ENCODE data around the gene FBXO45. TPM values are rescaled to one million over a fixed set of nuclear protein-coding genes. Genes with fewer than 3 reads are reported as not detected.
"Not testable (repeated sequence)": the region's sequence is repeated elsewhere in the genome, so short reads cannot be mapped to it uniquely, and the experiment has no call there.

FBXO45 gene
- total RNA-seq, 1 donor, result 14.0 TPM

DNA sequence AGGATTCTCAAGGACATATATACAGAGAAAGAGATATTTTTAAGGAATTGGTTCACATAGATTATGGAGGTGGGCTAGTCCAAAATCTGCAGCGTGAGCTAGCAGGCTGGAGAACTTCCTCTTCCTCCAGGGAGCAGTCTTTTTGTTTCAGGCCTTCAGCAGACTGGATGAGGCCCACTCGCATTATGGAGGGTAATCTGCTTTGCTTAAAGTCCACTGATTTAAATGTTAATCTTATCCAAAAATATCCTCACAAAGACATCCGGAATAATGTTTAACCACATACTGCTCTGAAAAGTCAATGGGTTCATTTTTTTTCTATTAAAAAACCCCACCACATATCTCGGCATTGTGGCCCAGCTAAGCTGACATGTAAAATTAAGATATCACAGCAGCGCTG, 48.8 kb downstream of the FBXO45 start:
- TF ChIP-seq, protein P1, sequence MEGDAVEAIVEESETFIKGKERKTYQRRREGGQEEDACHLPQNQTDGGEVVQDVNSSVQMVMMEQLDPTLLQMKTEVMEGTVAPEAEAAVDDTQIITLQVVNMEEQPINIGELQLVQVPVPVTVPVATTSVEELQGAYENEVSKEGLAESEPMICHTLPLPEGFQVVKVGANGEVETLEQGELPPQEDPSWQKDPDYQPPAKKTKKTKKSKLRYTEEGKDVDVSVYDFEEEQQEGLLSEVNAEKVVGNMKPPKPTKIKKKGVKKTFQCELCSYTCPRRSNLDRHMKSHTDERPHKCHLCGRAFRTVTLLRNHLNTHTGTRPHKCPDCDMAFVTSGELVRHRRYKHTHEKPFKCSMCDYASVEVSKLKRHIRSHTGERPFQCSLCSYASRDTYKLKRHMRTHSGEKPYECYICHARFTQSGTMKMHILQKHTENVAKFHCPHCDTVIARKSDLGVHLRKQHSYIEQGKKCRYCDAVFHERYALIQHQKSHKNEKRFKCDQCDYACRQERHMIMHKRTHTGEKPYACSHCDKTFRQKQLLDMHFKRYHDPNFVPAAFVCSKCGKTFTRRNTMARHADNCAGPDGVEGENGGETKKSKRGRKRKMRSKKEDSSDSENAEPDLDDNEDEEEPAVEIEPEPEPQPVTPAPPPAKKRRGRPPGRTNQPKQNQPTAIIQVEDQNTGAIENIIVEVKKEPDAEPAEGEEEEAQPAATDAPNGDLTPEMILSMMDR (IDR thresholded peaks at IDR 0.05; ENCODE audit: insufficient read depth, low read length), result no peak
- H3K4me3 ChIP-seq (ENCODE audit: low read depth, low read length), result no peak overlapping the region
- DNase-seq (ENCODE audit: low read depth), result no peak

DNA sequence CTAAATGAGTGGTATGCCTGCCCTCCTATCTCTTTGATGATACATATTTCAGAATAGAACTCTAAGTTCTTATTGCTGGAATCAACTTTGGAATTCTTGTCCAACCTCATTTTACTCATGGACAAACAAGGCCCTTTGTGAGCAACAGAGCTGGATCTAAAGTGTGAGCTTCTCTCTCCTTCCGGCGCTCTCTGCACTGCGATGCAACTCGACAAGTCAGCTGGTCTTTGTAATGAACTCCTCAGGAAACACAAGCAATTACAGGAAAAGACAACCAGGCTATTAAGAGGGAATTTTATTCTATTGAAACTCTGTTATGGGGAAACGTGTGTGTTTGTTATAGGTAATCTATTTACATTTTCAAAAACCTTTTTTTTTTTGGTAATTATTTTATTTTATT, 50.8 kb downstream of the FBXO45 start:
- TF ChIP-seq, protein P1 (IDR thresholded peaks at IDR 0.05; ENCODE audit: insufficient read depth, low read length), result no peak
- DNase-seq (ENCODE audit: low read depth), result no peak

DNA sequence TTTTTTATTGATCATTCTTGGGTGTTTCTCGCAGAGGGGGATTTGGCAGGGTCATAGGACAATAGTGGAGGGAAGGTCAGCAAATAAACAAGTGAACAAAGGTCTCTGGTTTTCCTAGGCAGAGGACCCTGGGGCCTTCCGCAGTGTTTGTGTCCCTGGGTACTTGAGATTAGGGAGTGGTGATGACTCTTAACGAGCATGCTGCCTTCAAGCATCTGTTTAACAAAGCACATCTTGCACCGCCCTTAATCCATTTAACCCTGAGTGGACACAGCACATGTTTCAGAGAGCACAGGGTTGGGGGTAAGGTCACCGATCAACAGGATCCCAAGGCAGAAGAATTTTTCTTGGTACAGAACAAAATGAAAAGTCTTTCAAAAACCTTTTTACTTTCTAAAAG, 51.2 kb downstream of the FBXO45 start:
- not testable (repeated sequence) for H3K4me3 ChIP-seq (ENCODE audit: low read depth, low read length); DNase-seq (ENCODE audit: low read depth)

More for the DNA sequence above, 50.8 kb downstream of the FBXO45 start:
- no peak overlapping the region for H3K4me3 ChIP-seq (ENCODE audit: low read depth, low read length)

DNA sequence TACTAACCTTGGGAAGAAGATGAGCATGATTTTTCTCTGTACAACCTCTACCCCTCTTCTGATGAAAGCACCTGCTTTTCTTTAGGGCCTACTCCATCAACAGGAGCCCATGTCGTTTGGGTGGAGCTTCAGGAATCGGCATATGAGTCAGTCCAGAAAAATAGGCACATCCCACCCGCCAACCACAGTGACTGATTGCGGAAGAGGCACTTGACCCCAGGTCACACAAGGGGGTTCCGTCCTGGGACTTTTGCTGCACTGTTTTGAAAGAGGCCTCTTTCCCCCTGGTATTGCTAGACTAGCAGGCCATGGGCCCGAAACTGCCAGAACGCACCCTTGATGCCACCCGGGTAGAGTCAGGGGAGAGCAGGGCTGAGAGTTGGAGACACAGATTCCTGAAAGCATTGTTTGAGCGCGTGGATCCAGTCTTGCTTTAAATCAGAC, 51.7 kb downstream of the FBXO45 start:
- TF ChIP-seq, protein P1 (IDR thresholded peaks at IDR 0.05; ENCODE audit: insufficient read depth, low read length), result no peak
- no peak for DNase-seq (ENCODE audit: low read depth)
- no peak overlapping the region for H3K4me3 ChIP-seq (ENCODE audit: low read depth, low read length)

DNA sequence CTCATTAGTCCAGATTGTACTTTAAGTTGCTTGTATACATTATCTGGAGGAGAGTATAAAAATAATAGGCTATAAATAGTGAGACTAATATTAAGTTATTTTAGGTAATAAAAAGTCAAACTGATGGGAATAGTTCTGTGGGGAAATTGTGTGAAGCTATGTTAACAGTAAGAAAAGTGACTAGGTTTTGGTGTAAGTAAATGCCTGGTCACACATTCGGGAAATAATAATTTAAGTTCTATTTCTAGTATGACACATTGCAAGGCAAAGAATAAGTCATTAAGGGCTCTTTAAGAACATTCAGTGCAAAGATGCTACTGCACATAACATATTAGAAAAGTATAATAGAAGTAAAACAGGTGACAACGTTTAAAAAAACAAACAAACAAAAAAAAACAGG, 52.2 kb downstream of the FBXO45 start:
- DNase-seq (ENCODE audit: low read depth), result no peak
- TF ChIP-seq, protein P1 (IDR thresholded peaks at IDR 0.05; ENCODE audit: insufficient read depth, low read length), result no peak
- no peak overlapping the region for H3K4me3 ChIP-seq (ENCODE audit: low read depth, low read length)

DNA sequence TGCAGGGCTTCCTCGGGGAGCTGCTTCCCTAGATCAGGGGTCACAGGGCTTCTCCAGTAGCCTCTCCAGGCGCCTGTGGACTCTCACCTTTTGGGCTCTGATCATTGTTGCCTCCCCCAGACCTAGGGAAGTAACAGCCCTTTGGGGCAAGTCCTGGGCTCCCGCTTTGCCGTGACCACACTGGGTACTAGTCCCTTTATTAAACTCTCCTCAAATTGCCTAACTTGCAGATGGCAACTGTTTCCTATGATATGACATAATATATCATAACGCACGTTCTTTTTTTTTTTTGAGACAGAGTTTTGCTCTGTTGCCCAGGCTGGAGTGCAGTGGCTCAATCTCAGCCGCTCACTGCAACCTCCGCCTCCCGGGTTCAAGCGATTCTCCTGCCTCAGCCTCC, 53.2 kb downstream of the FBXO45 start:
- H3K4me3 ChIP-seq (ENCODE audit: low read depth, low read length), result no peak overlapping the region
- TF ChIP-seq, protein P1 (IDR thresholded peaks at IDR 0.05; ENCODE audit: insufficient read depth, low read length), result no peak
- no peak for DNase-seq (ENCODE audit: low read depth)

DNA sequence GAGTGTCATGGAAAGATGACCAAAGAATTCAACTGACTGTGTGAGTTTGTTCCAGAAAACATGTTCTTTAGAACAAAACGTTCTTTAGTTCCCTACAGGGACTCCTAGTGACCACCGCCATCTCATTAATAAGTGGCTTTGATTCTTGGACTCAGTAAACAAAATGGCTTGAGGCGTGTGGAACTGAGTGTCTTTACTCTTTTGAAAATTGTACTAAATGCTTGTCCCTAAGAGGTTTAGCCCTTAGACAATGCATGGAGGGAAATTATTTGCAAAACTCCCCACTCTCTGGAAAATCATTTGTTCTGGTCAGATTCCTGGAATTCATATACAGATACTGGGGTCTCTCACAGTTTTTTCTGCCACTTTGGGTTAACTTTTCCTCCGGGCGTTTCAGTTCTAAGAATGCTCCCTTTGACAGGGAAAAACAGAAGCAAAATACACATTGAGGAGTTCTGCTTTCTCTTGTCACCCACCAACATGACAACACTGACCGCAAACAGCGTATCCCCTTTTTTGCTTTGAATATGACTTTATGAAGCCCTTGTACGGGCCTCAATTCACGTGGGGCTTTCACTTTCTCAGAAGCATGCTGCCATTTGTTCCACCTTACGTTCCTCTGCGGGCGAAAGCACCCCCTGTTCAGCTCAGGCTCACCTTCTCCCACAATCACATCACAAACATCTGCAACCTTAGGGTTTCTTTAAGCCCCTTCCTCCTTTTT, 55.8 kb downstream of the FBXO45 start:
- no peak overlapping the region for H3K4me3 ChIP-seq (ENCODE audit: low read depth, low read length)
- TF ChIP-seq, protein P1 (IDR thresholded peaks at IDR 0.05; ENCODE audit: insufficient read depth, low read length), result no peak
- no peak for DNase-seq (ENCODE audit: low read depth)
